H1 (cell line): ENCODE measurements around the gene GUCY2C. TPM values are rescaled to one million over a fixed set of nuclear protein-coding genes. Genes with fewer than 3 reads are reported as not detected.

Source experiments
- CTCF ChIA-PET: fragments of 300-600 bp; sonication (Branson Sonifier 250); formaldehyde crosslinking; loops from one replicate; lab custom pipeline; 2021; ENCODE audit not compliant: partially characterized antibody; lab: Charles Lee
- POLR2A ChIA-PET: fragments of 300-600 bp; sonication (Branson Sonifier 250); formaldehyde crosslinking; loops from one replicate; lab custom pipeline; 2021; ENCODE audit warnings: inconsistent platforms; ENCODE audit not compliant: partially characterized antibody; lab: Charles Lee
- DNase-seq, 2 experiments: peaks; one replicate each; pipeline versions ENCODE4 v3.0.0 to v3.0.0-alpha.2; 2010 to 2022; ENCODE audit warnings: low spot score in 2 of 2, low read depth in 1 of 2, mixed read lengths in 1 of 2
- FAIRE-seq: peaks from 2 replicates; lab custom pipeline; 2011; peaks lifted over from hg19 to GRCh38; lab: Jason Lieb, UNC
- H2AFZ ChIP-seq: 2 replicates; pipeline ENCODE4 v1.8.1; 2012; ENCODE audit warnings: low read length, inconsistent platforms
- H2AK5ac ChIP-seq: 2 replicates; pipeline ENCODE4 v1.6.1; 2013; ENCODE audit warnings: low read depth, low read length
- H2BK120ac ChIP-seq: replicated peaks from 2 replicates; pipeline ENCODE3; 2013; ENCODE audit warnings: low read depth, low read length, inconsistent platforms
- H2BK12ac ChIP-seq: 2 replicates; pipeline ENCODE4 v1.6.1; 2013; ENCODE audit warnings: low read depth, low read length
- H2BK15ac ChIP-seq: 2 replicates; pipeline ENCODE4 v1.6.1; 2013; ENCODE audit warnings: low read length
- H2BK20ac ChIP-seq: 2 replicates; pipeline ENCODE4 v1.6.1; 2013; ENCODE audit warnings: low read length
- H2BK5ac ChIP-seq: 2 replicates; pipeline ENCODE4 v1.6.1; 2013; ENCODE audit warnings: low read depth, low read length
- H3K14ac ChIP-seq: 2 replicates; pipeline ENCODE4 v1.6.1; 2013; ENCODE audit warnings: inconsistent platforms; ENCODE audit not compliant: insufficient read length
- H3K18ac ChIP-seq: 2 replicates; pipeline ENCODE4 v1.6.1; 2013; ENCODE audit warnings: low read length; ENCODE audit errors: extremely low read depth
- H3K23ac ChIP-seq: 2 replicates; pipeline ENCODE4 v1.6.1; 2013; ENCODE audit warnings: inconsistent platforms; ENCODE audit not compliant: insufficient read length
- H3K23me2 ChIP-seq: 2 replicates; pipeline ENCODE4 v1.6.1; 2013; ENCODE audit warnings: low read depth, low read length
- H3K27ac ChIP-seq: 2 replicates; pipeline ENCODE4 v1.6.1; 2011; ENCODE audit warnings: low read depth, low read length, inconsistent platforms
- H3K27me3 ChIP-seq, 4 experiments: replicated peaks in 1 of 4; 1 replicate in 1 of 4; 2 replicates in 3 of 4; pipeline versions ENCODE4 v1.6.1 to v1.8.1; 2011 to 2013; ENCODE audit warnings: low read length in 3 of 4, mild to moderate bottlenecking in 3 of 4, inconsistent platforms in 2 of 4, mixed read lengths in 2 of 4, moderate library complexity in 1 of 4; ENCODE audit not compliant: control insufficient read depth in 3 of 4, insufficient read depth in 3 of 4; ENCODE audit errors: extremely low read depth in 1 of 4
- H3K36me3 ChIP-seq, 4 experiments: 2 replicates each; pipeline versions ENCODE4 v1.6.1 to v1.8.1; 2011 to 2013; ENCODE audit warnings: mild to moderate bottlenecking in 4 of 4, low read length in 3 of 4, moderate library complexity in 2 of 4, control low read depth in 1 of 4, inconsistent platforms in 1 of 4; ENCODE audit not compliant: insufficient read depth in 4 of 4, control insufficient read depth in 2 of 4
- H3K4ac ChIP-seq: replicated peaks from 2 replicates; pipeline ENCODE3; 2013; ENCODE audit warnings: low read length, low read depth, mixed read lengths, inconsistent platforms; ENCODE audit not compliant: insufficient read length
- H3K4me1 ChIP-seq, 4 experiments: replicated peaks in 1 of 4; 1 replicate in 1 of 4; 2 replicates in 3 of 4; pipeline versions ENCODE4 v1.6.1 to v1.8.1; 2011 to 2013; ENCODE audit warnings: low read length in 3 of 4, inconsistent platforms in 2 of 4, mixed read lengths in 1 of 4; ENCODE audit not compliant: insufficient read depth in 4 of 4, control insufficient read depth in 3 of 4
- H3K4me2 ChIP-seq, 2 experiments: 2 replicates each; pipeline versions ENCODE4 v1.6.1 to v1.8.1; 2011 to 2013; ENCODE audit warnings: low read depth in 2 of 2, low read length in 2 of 2, control low read depth in 1 of 2, inconsistent platforms in 1 of 2, mild to moderate bottlenecking in 1 of 2; ENCODE audit not compliant: insufficient read depth in 1 of 2
- H3K4me3 ChIP-seq, 4 experiments: fragments of 200-600, 300-600 bp in 1 of 4; sonication (generic), shearing (Covaris generic), sonication (Bioruptor Twin) in 1 of 4; 2 replicates each; pipeline versions ENCODE4 v1.5.1 to v1.8.1; 2011 to 2016; ENCODE audit warnings: low read length in 4 of 4, low read depth in 3 of 4, control low read depth in 2 of 4, inconsistent platforms in 2 of 4, mild to moderate bottlenecking in 2 of 4, mixed read lengths in 1 of 4, moderate library complexity in 1 of 4; ENCODE audit not compliant: insufficient read depth in 2 of 4; ENCODE audit errors: extremely low read depth in 1 of 4
- H3K56ac ChIP-seq: replicated peaks from 2 replicates; pipeline ENCODE3; 2013; ENCODE audit warnings: low read depth, mild to moderate bottlenecking, mixed read lengths, low read length, inconsistent platforms; ENCODE audit not compliant: insufficient read length
- H3K79me1 ChIP-seq: 2 replicates; pipeline ENCODE4 v1.6.1; 2013; ENCODE audit warnings: low read depth, low read length, control low read depth
- H3K79me2 ChIP-seq, 2 experiments: 2 replicates each; pipeline versions ENCODE4 v1.6.1 to v1.8.1; 2012 to 2013; ENCODE audit warnings: low read length in 2 of 2, mild to moderate bottlenecking in 2 of 2, inconsistent platforms in 1 of 2; ENCODE audit not compliant: insufficient read depth in 2 of 2, control insufficient read depth in 1 of 2
- H3K9ac ChIP-seq, 4 experiments: replicated peaks in 1 of 4; 1 replicate in 1 of 4; 2 replicates in 3 of 4; pipeline versions ENCODE4 v1.6.1 to v1.8.1; 2011 to 2013; ENCODE audit warnings: low read depth in 3 of 4, low read length in 3 of 4, control low read depth in 2 of 4, mild to moderate bottlenecking in 2 of 4, moderate library complexity in 2 of 4, inconsistent platforms in 1 of 4; ENCODE audit errors: extremely low read depth in 1 of 4
- H3K9me3 ChIP-seq, 2 experiments: 2 replicates each; pipeline versions ENCODE4 v1.6.1 to v1.8.1; 2012 to 2013; ENCODE audit warnings: mild to moderate bottlenecking in 2 of 2, moderate library complexity in 2 of 2, control low read depth in 1 of 2, inconsistent platforms in 1 of 2, low read depth in 1 of 2, low read length in 1 of 2, mixed read lengths in 1 of 2; ENCODE audit not compliant: insufficient read depth in 2 of 2
- H4K20me1 ChIP-seq, 2 experiments: replicated peaks in 1 of 2; 2 replicates each; pipeline versions ENCODE3 to v1.8.1; 2011 to 2013; ENCODE audit warnings: inconsistent platforms in 2 of 2, low read length in 2 of 2, mild to moderate bottlenecking in 1 of 2; ENCODE audit not compliant: insufficient read depth in 2 of 2, control insufficient read depth in 1 of 2
- H4K5ac ChIP-seq: 2 replicates; pipeline ENCODE4 v1.6.1; 2013; ENCODE audit warnings: low read length, low read depth, mixed read lengths, inconsistent platforms; ENCODE audit not compliant: insufficient read length
- H4K8ac ChIP-seq: 2 replicates; pipeline ENCODE4 v1.8.0; 2013; ENCODE audit warnings: mild to moderate bottlenecking, moderate library complexity, low read length, inconsistent platforms; ENCODE audit not compliant: insufficient read depth; ENCODE audit errors: extremely low read depth
- H4K91ac ChIP-seq: replicated peaks from 2 replicates; pipeline ENCODE3; 2013; ENCODE audit warnings: low read length, mixed read lengths, inconsistent platforms; ENCODE audit not compliant: insufficient read length
- BCL11A ChIP-seq, 2 experiments: IDR thresholded peaks; one replicate each; pipeline ENCODE4 v1.6.1; 2011; ENCODE audit warnings: low read depth in 2 of 2, low read length in 2 of 2, mild to moderate bottlenecking in 2 of 2
- CEBPB ChIP-seq: IDR thresholded peaks from 2 replicates; pipeline ENCODE4 v1.6.1; 2012; ENCODE audit warnings: low read depth, low read length
- CHD1 ChIP-seq: IDR thresholded peaks from 2 replicates; pipeline ENCODE4 v1.6.1; 2012; ENCODE audit warnings: low read depth, low read length, improper control_type of control experiment
- CHD2 ChIP-seq: IDR thresholded peaks from 2 replicates; pipeline ENCODE4 v1.6.1; 2012; ENCODE audit warnings: low read length, improper control_type of control experiment
- CTCF ChIP-seq, 3 experiments: IDR thresholded peaks; 1 replicate in 2 of 3; 2 replicates in 1 of 3; pipeline versions ENCODE4 v1.5.1 to v1.6.1; 2011; ENCODE audit warnings: low read length in 3 of 3, mild to moderate bottlenecking in 3 of 3, inconsistent platforms in 2 of 3, low read depth in 1 of 3, moderate library complexity in 1 of 3; ENCODE audit not compliant: insufficient read depth in 1 of 3; ENCODE audit errors: control extremely low read depth in 1 of 3
- EZH2 ChIP-seq: fragments of 200-600 bp; sonication (generic); IDR thresholded peaks from 2 replicates; pipeline ENCODE4 v1.7.1; 2012; ENCODE audit warnings: low read depth, mild to moderate bottlenecking, moderate library complexity, low read length, inconsistent platforms; ENCODE audit not compliant: severe bottlenecking
- FOSL1 ChIP-seq: IDR thresholded peaks from 2 replicates; pipeline ENCODE4 v1.6.1; 2011; ENCODE audit warnings: mild to moderate bottlenecking, low read depth, low read length, moderate library complexity; ENCODE audit not compliant: insufficient read depth
- JUND ChIP-seq: IDR thresholded peaks from 2 replicates; pipeline ENCODE4 v1.6.1; 2011; ENCODE audit warnings: mild to moderate bottlenecking, improper control_type of control experiment, low read length
- PHF8 ChIP-seq: fragments of 200-600 bp; sonication (generic); conservative IDR thresholded peaks from 2 replicates; pipeline ENCODE4 v1.7.1; 2012; ENCODE audit warnings: low read depth, mild to moderate bottlenecking, inconsistent platforms, low read length, moderate library complexity
- POLR2A ChIP-seq, 2 experiments: IDR thresholded peaks; 1 replicate in 1 of 2; 2 replicates in 1 of 2; pipeline ENCODE4 v1.6.1; 2011; ENCODE audit warnings: low read depth in 2 of 2, low read length in 2 of 2, mild to moderate bottlenecking in 2 of 2; ENCODE audit errors: control extremely low read depth in 1 of 2
- RFX5 ChIP-seq: IDR thresholded peaks from 2 replicates; pipeline ENCODE4 v1.6.1; 2011; ENCODE audit warnings: low read depth, low read length, improper control_type of control experiment, borderline replicate concordance
- SP4 ChIP-seq: IDR thresholded peaks from 2 replicates; pipeline ENCODE4 v1.6.1; 2012; ENCODE audit warnings: low read length, inconsistent platforms
- WGBS, 2 experiments: shearing (Covaris generic) in 1 of 2; methylation state at CpG; one replicate each; pipeline versions ENCODE4 v1.1.6 to v1.1.7; 2013 to 2015; ENCODE audit warnings: low lambda C conversion rate in 2 of 2, mixed read lengths in 2 of 2, inconsistent platforms in 1 of 2, low coverage in 1 of 2, missing lambda C conversion rate in 1 of 2; ENCODE audit not compliant: insufficient replicate concordance in 2 of 2, insufficient coverage in 1 of 2, insufficient read length in 1 of 2; ENCODE audit errors: extremely low coverage in 1 of 2, missing lambda C conversion rate in 1 of 2; 5-methylcytosine and 5-hydroxymethylcytosine counted together
- polyA plus RNA-seq, 7 experiments: library from polyadenylated mRNA; depleted of rRNA in 3 of 7; stranded (reverse) in 5 of 7; unstranded in 2 of 7; fragments of >200 nt in 5 of 7; fragments of 200-250 nt in 2 of 7; gene quantifications; 1 replicate in 5 of 7; 2 replicates in 1 of 7; 4 replicates in 1 of 7; pipeline versions ENCODE4 v1.2.1 to v1.2.3, GENCODE V29; 2011 to 2013; ENCODE audit warnings: missing spikeins in 2 of 7, mixed read lengths in 2 of 7
- total RNA-seq: library from RNA; stranded (reverse); fragmentation: NEBNext Ultra II Directional; extraction: Animal tissue kit (Norgen Biotek cat#: 25700); gene quantifications from 2 replicates; pipeline ENCODE4 v1.2.1, GENCODE V29; 2021

The GUCY2C gene
- total and polyA plus RNA-seq, 2 of the 8 experiments (the other 6 are each of a cell fraction or from before 2014, with no cell fraction given) = 1.9 to 3.2 TPM

DNA sequence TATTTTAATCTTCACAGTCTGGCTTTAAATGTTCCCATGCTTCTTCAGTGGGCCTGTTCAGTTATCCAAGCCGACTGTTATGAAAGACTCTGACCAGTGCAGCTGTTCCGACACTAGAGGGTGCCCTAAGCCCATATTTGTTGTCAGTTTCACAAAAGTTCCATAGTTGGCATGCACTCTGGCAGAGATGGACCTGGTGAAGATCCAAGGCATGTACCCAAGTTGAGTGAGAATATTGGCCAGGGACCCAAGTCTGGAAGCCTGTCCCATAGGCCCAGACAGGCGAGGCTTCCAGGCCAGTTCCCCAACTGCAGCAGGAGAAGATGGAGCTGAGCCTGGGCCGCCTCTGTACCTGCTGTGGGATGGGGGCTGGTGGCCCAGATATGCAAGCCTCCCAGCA is 27.4 kb upstream of the GUCY2C start:
- Histone ChIP-seq H3K4ac (no peak overlapping the region), H4K20me1 (no peaks in the 10 kb centered on the region), H3K79me1 (no peaks in the 10 kb centered on the region), H2BK20ac (no peak overlapping the region), H2BK5ac (no peak overlapping the region), H3K4me1 (no peaks in the 10 kb centered on the region), H3K9ac (no peak overlapping the region), H3K27me3 (no peaks in the 10 kb centered on the region), H3K36me3 (no peaks in the 10 kb centered on the region; a peak in 1 of 8 replicates), H3K4me2 (no peak overlapping the region), H3K14ac (no peak overlapping the region), H3K56ac (no peak overlapping the region), H2AK5ac (no peak overlapping the region; the same call in 1 of the 2 replicates), H3K23me2 (no peaks in the 10 kb centered on the region), H4K5ac (no peak overlapping the region), H2BK120ac (no peak overlapping the region), H4K8ac (0 out of 2 replicates have a peak overlapping the region, but pooled peaks have one; percentile 60), H2AFZ (no peak overlapping the region), H3K79me2 (no peaks in the 10 kb centered on the region), H2BK15ac (0 out of 2 replicates have a peak overlapping the region, but pooled peaks have one; percentile 33), H3K18ac (no peak overlapping the region), H3K27ac (no peak overlapping the region), H2BK12ac (no peak overlapping the region; the same call in 1 of the 2 replicates), H3K4me3 (no peak overlapping the region), H4K91ac (no peak overlapping the region), H3K9me3 (no peaks in the 10 kb centered on the region; a peak in 1 of 4 replicates), H3K23ac (no peak overlapping the region)
- ChIA-PET POLR2A (interaction anchor here (0.8 to 4.0 kb wide), 8 partner anchors 13 to 80 kb away, joined by 3 to 35 read pairs (median 4); partner anchors contain the start of genes C12orf60 and WBP11), CTCF (interaction anchor here (0.6 to 3.0 kb wide), 34 partner anchors 8 to 1898 kb away, joined by 3 to 23 read pairs (median 4); partner anchors contain the start of genes C12orf60 and WBP11)
- WGBS, 2 experiments = 61% methylated on average over 4 of the region's 4 CpGs; no CpG with 5 or more reads in 1 of the 2 experiments
- DNase-seq = no peak
- peak; percentile 98 for FAIRE-seq
- no peak for TF ChIP-seq EZH2
- TF ChIP-seq SP4 = no peak
- no peak for TF ChIP-seq CHD1
- no peak for TF ChIP-seq PHF8
- no peak for TF ChIP-seq FOSL1
- TF ChIP-seq JUND = no peak
- no peak for TF ChIP-seq CHD2
- TF ChIP-seq RFX5 = no peak
- peak; percentile 35 to 82 (median 82) for TF ChIP-seq CTCF (IDR thresholded peaks at IDR 0.05; ENCODE audit: control extremely low read depth in 1 of 3, insufficient read depth in 1 of 3, low read depth in 1 of 3, low read length in 3 of 3)
- TF ChIP-seq CEBPB = peak; percentile 18; the same call in 1 of the 2 replicates
- TF ChIP-seq POLR2A (IDR thresholded peaks at IDR 0.05; ENCODE audit: control extremely low read depth in 1 of 2, low read depth in 2 of 2, low read length in 2 of 2) = no peak
- TF ChIP-seq BCL11A (IDR thresholded peaks at IDR 0.05; ENCODE audit: low read depth in 2 of 2, low read length in 2 of 2) = no peak
